Heart left ventricle (tissue), 13 donors: ENCODE results near the gene PDE10A.

Source experiments
- POLR2A ChIP-seq, 2 donors: fragments of 450-650 bp; IDR thresholded peaks; one replicate each; pipeline ENCODE4 v1.6.1; 2017; ENCODE audit warnings: antibody characterized with exemption in 2 of 2, mild to moderate bottlenecking in 2 of 2, moderate library complexity in 2 of 2
- TF ChIP-seq, protein P1 (sequence below), 12 donors: fragments of 200-600 bp; sonication (generic) in 4 of 12; IDR thresholded peaks; one replicate each; pipeline versions ENCODE4 v1.5.0 to v1.8.0; 2018 to 2022; ENCODE audit warnings: antibody characterized with exemption in 12 of 12, mild to moderate bottlenecking in 5 of 12
- donor health status: ischemic (EF 13 %, LVEDD 7.1; RV severe dilation, severe dysfunction).
- donor health status: DM: no; HTN: yes; CAD: no.
- donor health status: DM: no; HTN: no; CAD: no.
- donor health status: ischemic (EF 25% LVEDD 6.9; RV normal size, moderate dysfunction).
- donor health status: ischemic (EF 25% LVEDD 5.7; RV mildly dilated, moderate dysfunction).
- donor health status: ischemic (EF 35%, LVEDD 5.7; RV mildly dilated, moderate dysfunction).
- donor health status: nonischemic (EF 11% LVEDD 7.7; RV severe dilation, severe dysfunction).
- donor health status: DM: yes; HTN: yes; CAD: no.
- donor health status: PGD.
- donor health status: ischemic (EF 29% LVEDD 5.4; RV normal size, mild dysfunction).
- donor health status: nonischemic (EF 23%, LVEDD 6.1; RV moderate dilation, normal function).

DNA sequence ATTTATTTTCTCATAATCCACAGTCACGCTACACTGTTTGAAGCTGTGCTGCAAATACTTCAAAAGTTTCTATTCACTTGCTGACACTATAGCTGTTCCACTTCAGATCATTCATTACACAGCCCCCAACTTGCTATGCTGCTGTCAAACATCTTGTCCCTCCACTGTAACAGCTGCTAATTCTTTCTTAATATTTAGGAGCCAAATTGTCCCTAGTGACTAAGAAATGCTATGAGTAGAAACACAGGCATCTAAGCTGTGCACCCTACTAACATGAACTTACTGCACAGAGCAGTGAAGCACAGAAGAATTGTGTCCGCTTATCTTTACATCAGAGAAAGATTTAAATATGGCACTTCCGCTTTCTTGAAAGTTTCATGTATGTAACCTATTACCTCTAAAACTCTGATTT, 91.3 kb downstream of the PDE10A start:
- TF ChIP-seq, protein P1, sequence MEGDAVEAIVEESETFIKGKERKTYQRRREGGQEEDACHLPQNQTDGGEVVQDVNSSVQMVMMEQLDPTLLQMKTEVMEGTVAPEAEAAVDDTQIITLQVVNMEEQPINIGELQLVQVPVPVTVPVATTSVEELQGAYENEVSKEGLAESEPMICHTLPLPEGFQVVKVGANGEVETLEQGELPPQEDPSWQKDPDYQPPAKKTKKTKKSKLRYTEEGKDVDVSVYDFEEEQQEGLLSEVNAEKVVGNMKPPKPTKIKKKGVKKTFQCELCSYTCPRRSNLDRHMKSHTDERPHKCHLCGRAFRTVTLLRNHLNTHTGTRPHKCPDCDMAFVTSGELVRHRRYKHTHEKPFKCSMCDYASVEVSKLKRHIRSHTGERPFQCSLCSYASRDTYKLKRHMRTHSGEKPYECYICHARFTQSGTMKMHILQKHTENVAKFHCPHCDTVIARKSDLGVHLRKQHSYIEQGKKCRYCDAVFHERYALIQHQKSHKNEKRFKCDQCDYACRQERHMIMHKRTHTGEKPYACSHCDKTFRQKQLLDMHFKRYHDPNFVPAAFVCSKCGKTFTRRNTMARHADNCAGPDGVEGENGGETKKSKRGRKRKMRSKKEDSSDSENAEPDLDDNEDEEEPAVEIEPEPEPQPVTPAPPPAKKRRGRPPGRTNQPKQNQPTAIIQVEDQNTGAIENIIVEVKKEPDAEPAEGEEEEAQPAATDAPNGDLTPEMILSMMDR (IDR thresholded peaks at IDR 0.05), result no peak
- no peak for TF ChIP-seq POLR2A (IDR thresholded peaks at IDR 0.05)
